Sigmoid colon (tissue), 7 donors: ENCODE measurements around the gene TOB1. TPM values are rescaled to one million over a fixed set of nuclear protein-coding genes. Genes with fewer than 3 reads are reported as not detected.

Experiments used
- DNase-seq: peaks from one replicate; pipeline ENCODE4 v3.0.0-alpha.2; 2019
- H3K27ac ChIP-seq, 4 donors: fragments of 200-600 bp; sonication (generic); one replicate each; pipeline ENCODE4 v1.5.1; 2016 to 2019; ENCODE audit warnings: mild to moderate bottlenecking in 1 of 4
- H3K27me3 ChIP-seq, 3 donors: fragments of 200-600 bp; sonication (generic); one replicate each; pipeline ENCODE4 v1.5.1; 2019; ENCODE audit warnings: mild to moderate bottlenecking in 1 of 3
- H3K36me3 ChIP-seq, 4 donors: fragments of 200-600 bp; sonication (generic); one replicate each; pipeline ENCODE4 v1.5.1; 2016 to 2019
- H3K4me1 ChIP-seq, 4 donors: fragments of 200-600 bp; sonication (generic); one replicate each; pipeline ENCODE4 v1.5.1; 2017 to 2019
- H3K4me3 ChIP-seq, 4 donors: fragments of 200-600 bp; sonication (generic); one replicate each; pipeline ENCODE4 v1.5.1; 2017 to 2019; ENCODE audit warnings: mild to moderate bottlenecking in 2 of 4, moderate library complexity in 1 of 4
- H3K9me3 ChIP-seq, 4 donors: fragments of 200-600 bp in 3 of 4; sonication (generic) in 3 of 4; one replicate each; pipeline versions ENCODE4 v1.5.1 to v1.6.1; 2013 to 2019
- CTCF ChIP-seq, 4 experiments: fragments of 450-650 bp in 3 of 4; fragments of 200-600 bp in 1 of 4; IDR thresholded peaks; one replicate each; pipeline ENCODE4 v1.5.1; 2016 to 2019; ENCODE audit warnings: antibody characterized with exemption in 4 of 4, mild to moderate bottlenecking in 3 of 4, moderate library complexity in 2 of 4
- EP300 ChIP-seq, 4 donors: sonication (generic); formaldehyde crosslinking; IDR thresholded peaks; one replicate each; pipeline ENCODE4 v1.6.1; 2017; ENCODE audit warnings: antibody characterized with exemption in 4 of 4
- POLR2A ChIP-seq, 2 donors: fragments of 450-650 bp; IDR thresholded peaks; one replicate each; pipeline ENCODE4 v1.6.1; 2016; ENCODE audit warnings: antibody characterized with exemption in 2 of 2, mild to moderate bottlenecking in 2 of 2, moderate library complexity in 2 of 2
- POLR2AphosphoS5 ChIP-seq, 4 donors: sonication (generic); formaldehyde crosslinking; IDR thresholded peaks; one replicate each; pipeline ENCODE4 v1.6.1; 2017; ENCODE audit warnings: antibody characterized with exemption in 4 of 4
- WGBS, 2 donors: extraction: QIAGEN DNeasy Blood & Tissue Kit; methylation state at CpG; one replicate each; pipeline ENCODE4 v1.1.7; 2013; 5-methylcytosine and 5-hydroxymethylcytosine counted together
- intact Hi-C: fragments of 100-400 bp; cut with DNase I; formaldehyde crosslinking; loops from one replicate; pipeline ENCODE4 v1.15.1; 2023
- polyA plus RNA-seq, 3 donors: library from polyadenylated mRNA; stranded (reverse); fragments of 200-250 nt; gene quantifications; one replicate each; pipeline ENCODE4 v1.2.3, GENCODE V29; 2013
- total RNA-seq, 4 donors: library from RNA; depleted of rRNA; stranded (reverse); fragments of >200 nt; gene quantifications; one replicate each; pipeline ENCODE4 v1.1.0, GENCODE V29; 2016
- donor health status: healthy with polysubstance abuse.
- donor health status: Bipolar disorder and iron deficiency.
- donor health status: healthy.

Gene TOB1
- total and polyA plus RNA-seq, 7 donors = 16.2 to 57.1 (median 31.1) TPM

GRCh38 chr17:50893183-50893993, 27.2 kb upstream of the TOB1 start:
- Histone ChIP-seq H3K36me3 (no peaks in the 10 kb centered on the region), H3K4me3 (peak overlapping the region in 1 of 4 donors; percentile 22), H3K27me3 (no peaks in the 10 kb centered on the region), H3K9me3 (no peaks in the 10 kb centered on the region), H3K4me1 (peaks cover 0 to 14% (median 9%) of the 10 kb centered on the region in 4 donors), H3K27ac (peak overlapping the region; percentile 44 to 88 (median 78))
- TF ChIP-seq POLR2A (IDR thresholded peaks at IDR 0.05) (no peak), POLR2AphosphoS5 (IDR thresholded peaks at IDR 0.05) (peak; percentile 52 to 83 (median 64)), EP300 (IDR thresholded peaks at IDR 0.05) (peak in 3 of 4 donors; percentile 29 to 88 (median 75))
- intact Hi-C loops = no loop called here
- peak; percentile 92 for DNase-seq
- WGBS, 2 donors = 49 to 77% methylated on average over 28 of the region's 28 CpGs

GRCh38 chr17:50892101-50892776, 26.1 kb upstream of the TOB1 start:
- no peak overlapping the region for H3K4me3 ChIP-seq

GRCh38 chr17:50891577-50891989, 25.4 kb upstream of the TOB1 start:
- H3K27ac ChIP-seq = peak overlapping the region in 2 of 4 donors; percentile 3 to 19

More at GRCh38 chr17:50892101-50892776, 26.1 kb upstream of the TOB1 start:
- no peak for TF ChIP-seq POLR2A (IDR thresholded peaks at IDR 0.05)
- TF ChIP-seq CTCF (IDR thresholded peaks at IDR 0.05) = no peak
- TF ChIP-seq POLR2AphosphoS5 (IDR thresholded peaks at IDR 0.05) = no peak
- no peak for TF ChIP-seq EP300 (IDR thresholded peaks at IDR 0.05)
- Histone ChIP-seq H3K36me3 (no peaks in the 10 kb centered on the region), H3K27me3 (no peaks in the 10 kb centered on the region), H3K27ac (peak overlapping the region in 3 of 4 donors; percentile 14 to 88 (median 84)), H3K4me1 (peaks cover 0 to 14% (median 9%) of the 10 kb centered on the region in 4 donors), H3K9me3 (no peaks in the 10 kb centered on the region)
- 84 to 92% methylated on average over 10 of the region's 10 CpGs for WGBS, 2 donors
- no peak for DNase-seq
- intact Hi-C loops = no loop called here

GRCh38 chr17:50890675-50891516, 24.7 kb upstream of the TOB1 start:
- Histone ChIP-seq H3K27me3 (no peaks in the 10 kb centered on the region), H3K27ac (peak overlapping the region in 2 of 4 donors; percentile 3 to 19), H3K9me3 (no peaks in the 10 kb centered on the region), H3K4me3 (no peak overlapping the region), H3K4me1 (peaks cover 0 to 14% (median 9%) of the 10 kb centered on the region in 4 donors), H3K36me3 (no peaks in the 10 kb centered on the region)
- no peak for DNase-seq
- intact Hi-C loops = loop anchor here (2.0 kb wide), 1 partner anchor 16 kb away; no protein-coding TSS in a partner anchor
- WGBS, 2 donors = 62 to 83% methylated on average over 12 of the region's 12 CpGs
- TF ChIP-seq POLR2AphosphoS5 (IDR thresholded peaks at IDR 0.05) (no peak), POLR2A (IDR thresholded peaks at IDR 0.05) (no peak), CTCF (IDR thresholded peaks at IDR 0.05) (no peak), EP300 (IDR thresholded peaks at IDR 0.05) (no peak)

More at GRCh38 chr17:50891577-50891989, 25.4 kb upstream of the TOB1 start:
- no peaks in the 10 kb centered on the region for H3K27me3 ChIP-seq
- intact Hi-C loops = loop anchor here (2.0 kb wide), 1 partner anchor 17 kb away; no protein-coding TSS in a partner anchor
- 96 to 97% methylated on average over 4 of the region's 4 CpGs for WGBS, 2 donors
- H3K36me3 ChIP-seq = no peaks in the 10 kb centered on the region
- DNase-seq = no peak
- no peak overlapping the region for H3K4me3 ChIP-seq
- H3K4me1 ChIP-seq = peaks cover 0 to 14% (median 9%) of the 10 kb centered on the region in 4 donors
- no peaks in the 10 kb centered on the region for H3K9me3 ChIP-seq
- TF ChIP-seq EP300 (IDR thresholded peaks at IDR 0.05) (no peak), CTCF (IDR thresholded peaks at IDR 0.05) (no peak), POLR2A (IDR thresholded peaks at IDR 0.05) (no peak)
